HG02798 (cell line): ENCODE measurements around the gene APC2.
"Not testable (repeated sequence)": the region's sequence is repeated elsewhere in the genome, so short reads cannot be mapped to it uniquely, and the experiment has no call there.

Experiments used
- ATAC-seq: cut with Tn5 transposase; IDR thresholded peaks from one replicate; pipeline ENCODE4 v1.9.1; 2021; ENCODE audit warnings: mild to moderate bottlenecking; ENCODE audit not compliant: unreplicated experiment, poor library complexity

Gene APC2

GRCh38 chr19:1491849-1492170 is 41.9 kb downstream of the APC2 start:
- ATAC-seq: no peak

- no peak for ATAC-seq
Observed at GRCh38 chr19:1492474-1493006, 42.6 kb downstream of the APC2 start.

GRCh38 chr19:1494115-1494815 is 44.3 kb downstream of the APC2 start:
- no peak for ATAC-seq

GRCh38 chr19:1495051-1495798 is 45.3 kb downstream of the APC2 start:
- no peak for ATAC-seq

GRCh38 chr19:1495799-1496713 is 46.1 kb downstream of the APC2 start:
- ATAC-seq: no peak

GRCh38 chr19:1496714-1497577 is 47.0 kb downstream of the APC2 start:
- no peak for ATAC-seq

- no peak for ATAC-seq
Observed at GRCh38 chr19:1497578-1498235, 47.8 kb downstream of the APC2 start.

- not testable (repeated sequence) for ATAC-seq
Observed at GRCh38 chr19:1499231-1499630, 49.3 kb downstream of the APC2 start.

- no peak for ATAC-seq
Observed at GRCh38 chr19:1501200-1501595, 51.3 kb downstream of the APC2 start.

GRCh38 chr19:1502433-1503088 is 52.6 kb downstream of the APC2 start:
- ATAC-seq: no peak

GRCh38 chr19:1503089-1503924 is 53.4 kb downstream of the APC2 start:
- ATAC-seq: no peak

- no peak for ATAC-seq
Observed at GRCh38 chr19:1503925-1504773, 54.2 kb downstream of the APC2 start.

GRCh38 chr19:1505012-1505411 is 55.1 kb downstream of the APC2 start:
- no peak for ATAC-seq

- ATAC-seq: no peak
Observed at GRCh38 chr19:1505991-1506881, 56.3 kb downstream of the APC2 start.

- no peak for ATAC-seq
Observed at GRCh38 chr19:1507192-1507660, 57.3 kb downstream of the APC2 start.
